Lung (tissue), 12 donors: ENCODE measurements around the gene YWHAG. TPM values are rescaled to one million over a fixed set of nuclear protein-coding genes. Genes with fewer than 3 reads are reported as not detected.
A peak's percentile ranks its signal among the peaks of the same experiment; 100 is the strongest.

Experiments used
- ATAC-seq: fragments of 200-7000 bp; cut with Tn5 transposase; one replicate; pipeline ENCODE4 v1.9.1; 2020; ENCODE audit warnings: moderate number of reproducible peaks; ENCODE audit not compliant: insufficient read depth, low FRiP score
- DNase-seq, 3 donors: peaks; one replicate each; pipeline ENCODE4 v3.0.0-alpha.2; 2013 to 2017
- H3K27ac ChIP-seq, 2 donors: one replicate each; pipeline ENCODE4 v1.5.1; 2013; ENCODE audit warnings: mild to moderate bottlenecking in 2 of 2, moderate library complexity in 2 of 2, control low read depth in 1 of 2, inconsistent platforms in 1 of 2, low read depth in 1 of 2, low read length in 1 of 2
- H3K27me3 ChIP-seq, 3 donors: one replicate each; pipeline ENCODE4 v1.5.1; 2013; ENCODE audit warnings: low read length in 2 of 3; ENCODE audit not compliant: control insufficient read depth in 3 of 3, insufficient read depth in 3 of 3
- H3K36me3 ChIP-seq, 4 donors: one replicate each; pipeline ENCODE4 v1.5.1; 2013; ENCODE audit warnings: low read length in 4 of 4, mild to moderate bottlenecking in 1 of 4, moderate library complexity in 1 of 4; ENCODE audit not compliant: control insufficient read depth in 4 of 4, insufficient read depth in 4 of 4
- H3K4me1 ChIP-seq, 5 donors: one replicate each; pipeline ENCODE4 v1.5.1; 2013; ENCODE audit warnings: low read length in 5 of 5, mild to moderate bottlenecking in 2 of 5, moderate library complexity in 1 of 5; ENCODE audit not compliant: control insufficient read depth in 5 of 5, insufficient read depth in 5 of 5
- H3K4me3 ChIP-seq: one replicate; pipeline ENCODE4 v1.5.1; 2013; ENCODE audit warnings: mild to moderate bottlenecking, control low read depth, moderate library complexity
- H3K9ac ChIP-seq, 2 donors: one replicate each; pipeline ENCODE4 v1.5.1; 2013; ENCODE audit warnings: low read length in 2 of 2, control low read depth in 1 of 2; ENCODE audit not compliant: insufficient read depth in 1 of 2
- H3K9me3 ChIP-seq, 4 donors: one replicate each; pipeline ENCODE4 v1.5.1; 2013; ENCODE audit warnings: low read length in 3 of 4, mild to moderate bottlenecking in 1 of 4, moderate library complexity in 1 of 4; ENCODE audit not compliant: control insufficient read depth in 4 of 4, insufficient read depth in 3 of 4
- CTCF ChIP-seq: IDR thresholded peaks from 2 replicates; pipeline ENCODE4 v1.5.1; 2012; ENCODE audit warnings: mild to moderate bottlenecking; ENCODE audit errors: control extremely low read depth, extremely low read depth
- WGBS, 2 donors: extraction: QIAGEN DNeasy Blood & Tissue Kit; methylation state at CpG; one replicate each; pipeline ENCODE4 v1.1.7; 2013; 5-methylcytosine and 5-hydroxymethylcytosine counted together
- polyA plus RNA-seq, 2 donors: library from polyadenylated mRNA; stranded (reverse); fragments of 200-250 nt; gene quantifications; one replicate each; pipeline ENCODE4 v1.2.1, GENCODE V29; 2013
- total RNA-seq, 2 donors: library from RNA; depleted of rRNA in 1 of 2; stranded (reverse); fragments of >200 nt in 1 of 2; gene quantifications; one replicate each; pipeline ENCODE4 v1.2.1, GENCODE V29; 2014 to 2021
- donor health status: control.
- donor health status: control.
- donor health status: Bipolar disorder and iron deficiency.
- donor health status: healthy.
- donor health status: DM: yes; HTN: yes; CAD: no.

Gene YWHAG
- total and polyA plus RNA-seq, 4 donors, result 34.3 to 123 (median 82.9) TPM

GRCh38 chr7:76349313-76349885 is 9.4 kb downstream of the YWHAG start:
- Histone ChIP-seq H3K9me3 (no peaks in the 10 kb centered on the region), H3K4me3 (no peak overlapping the region), H3K9ac (no peak overlapping the region), H3K4me1 (peaks cover 0 to 16% (median 0%) of the 10 kb centered on the region in 5 donors), H3K27ac (no peak overlapping the region), H3K27me3 (no peaks in the 10 kb centered on the region), H3K36me3 (peaks cover 7 to 23% (median 13%) of the 10 kb centered on the region in 4 donors)
- TF ChIP-seq CTCF, result no peak
- no peak for ATAC-seq
- DNase-seq, result no peak
- WGBS, 2 donors, result 92 to 93% methylated on average over 8 of the region's 8 CpGs

- Histone ChIP-seq H3K9me3 (no peaks in the 10 kb centered on the region), H3K27ac (no peak overlapping the region), H3K4me3 (no peak overlapping the region), H3K9ac (no peak overlapping the region), H3K4me1 (peaks cover 0 to 24% (median 0%) of the 10 kb centered on the region in 5 donors), H3K36me3 (peaks cover 15 to 32% (median 19%) of the 10 kb centered on the region in 4 donors), H3K27me3 (no peaks in the 10 kb centered on the region)
- WGBS, 2 donors, result 34 to 57% methylated on average over 5 of the region's 5 CpGs
- DNase-seq (no peak), ATAC-seq (no peak)
- TF ChIP-seq CTCF, result no peak
Observed at GRCh38 chr7:76347710-76348109, 11.1 kb downstream of the YWHAG start.

GRCh38 chr7:76346778-76347177 is 12.0 kb downstream of the YWHAG start:
- ATAC-seq, result peak; percentile 38

More at GRCh38 chr7:76346778-76347177, 12.0 kb downstream of the YWHAG start:
- WGBS, 2 donors, result 17 to 35% methylated on average over 8 of the region's 8 CpGs
- TF ChIP-seq CTCF, result no peak
- Histone ChIP-seq H3K36me3 (peaks cover 18 to 32% (median 21%) of the 10 kb centered on the region in 4 donors), H3K9ac (no peak overlapping the region), H3K27ac (peak overlapping the region in 1 of 2 donors; percentile 85), H3K4me1 (peaks cover 0 to 24% (median 0%) of the 10 kb centered on the region in 5 donors), H3K27me3 (no peaks in the 10 kb centered on the region), H3K9me3 (no peaks in the 10 kb centered on the region), H3K4me3 (no peak overlapping the region)
- peak in 1 of 3 donors; percentile 25 for DNase-seq
